Measurements from ENCODE around the gene CTU2.

Gene CTU2

GRCh38 chr16:88737298-88738150 is 31.2 kb downstream of the CTU2 start:
- TF ChIP-seq CTCF (IDR thresholded peaks at IDR 0.05), result peak; percentile 99

GRCh38 chr16:88738151-88739084 is 32.1 kb downstream of the CTU2 start:
- no peak for TF ChIP-seq CTCF (IDR thresholded peaks at IDR 0.05)

- no peak for TF ChIP-seq CTCF (IDR thresholded peaks at IDR 0.05)
Measured at GRCh38 chr16:88739139-88739976, 33.1 kb downstream of the CTU2 start.

GRCh38 chr16:88739977-88740726 is 33.8 kb downstream of the CTU2 start:
- TF ChIP-seq CTCF (IDR thresholded peaks at IDR 0.05), result no peak

GRCh38 chr16:88740727-88741055 is 34.4 kb downstream of the CTU2 start:
- TF ChIP-seq CTCF (IDR thresholded peaks at IDR 0.05), result no peak

GRCh38 chr16:88741368-88741767 is 35.1 kb downstream of the CTU2 start:
- no peak for TF ChIP-seq CTCF (IDR thresholded peaks at IDR 0.05)
